Neural cell (in vitro differentiated cells): ENCODE results near the gene PXK. TPM values are rescaled to one million over a fixed set of nuclear protein-coding genes. Genes with fewer than 3 reads are reported as not detected.

Experiments used
- H2AFZ ChIP-seq: fragments of 200-600, 300-800 bp; sonication (generic), shearing (Covaris generic); 2 replicates; pipeline ENCODE4 v1.6.0; 2014; ENCODE audit warnings: low read depth, mild to moderate bottlenecking, antibody characterized with exemption, low read length, moderate library complexity
- H3F3A ChIP-seq: fragments of 200-600 bp; shearing (Covaris generic); 2 replicates; pipeline ENCODE4 v1.6.1; 2016; ENCODE audit warnings: mild to moderate bottlenecking, moderate library complexity, mixed read lengths, antibody characterized with exemption, low read length; ENCODE audit not compliant: insufficient read depth, poor library complexity, severe bottlenecking
- H3K27ac ChIP-seq: fragments of 200-600, 300-800 bp; sonication (generic), shearing (Covaris generic); 2 replicates; pipeline ENCODE4 v1.5.1; 2014; ENCODE audit warnings: mild to moderate bottlenecking, low read length, moderate library complexity
- H3K27me3 ChIP-seq: fragments of 300-800, 200-600 bp; sonication (generic), shearing (Covaris generic); 2 replicates; pipeline ENCODE4 v1.6.0; 2014; ENCODE audit warnings: mild to moderate bottlenecking, low read depth, low read length, moderate library complexity; ENCODE audit not compliant: insufficient read depth
- H3K36me3 ChIP-seq: fragments of 300-800, 200-600 bp; sonication (generic), shearing (Covaris generic); 2 replicates; pipeline ENCODE4 v1.5.1; 2014; ENCODE audit warnings: mild to moderate bottlenecking, antibody characterized with exemption, low read length, moderate library complexity; ENCODE audit not compliant: insufficient read depth
- H3K4me2 ChIP-seq: fragments of 300-800, 200-600 bp; sonication (generic), shearing (Covaris generic); 2 replicates; pipeline ENCODE4 v1.6.0; 2014; ENCODE audit warnings: mild to moderate bottlenecking, low read length
- H3K4me3 ChIP-seq: fragments of 300-800, 200-600 bp; sonication (generic), shearing (Covaris generic); 2 replicates; pipeline ENCODE4 v1.5.1; 2014; ENCODE audit warnings: mild to moderate bottlenecking, low read length, moderate library complexity
- H3K79me2 ChIP-seq: fragments of 200-600 bp; shearing (Covaris generic); replicated peaks from 2 replicates; pipeline ENCODE4 v1.6.0; 2014; ENCODE audit warnings: mild to moderate bottlenecking, low read length, moderate library complexity; ENCODE audit not compliant: insufficient read depth
- H3K9ac ChIP-seq: fragments of 300-800, 200-600 bp; sonication (generic), shearing (Covaris generic); 2 replicates; pipeline ENCODE4 v1.6.1; 2016; ENCODE audit warnings: mild to moderate bottlenecking, low read length, mixed read lengths
- H3K9me2 ChIP-seq: fragments of 200-600 bp; shearing (Covaris generic); 2 replicates; pipeline ENCODE4 v1.6.1; 2016; ENCODE audit warnings: mild to moderate bottlenecking, low read length, mixed read lengths; ENCODE audit not compliant: insufficient read depth
- H3K9me3 ChIP-seq: fragments of 200-600, 300-800 bp; sonication (generic), shearing (Covaris generic); 2 replicates; pipeline ENCODE4 v1.6.1; 2016; ENCODE audit warnings: mild to moderate bottlenecking, mixed run types, low read length, moderate library complexity, mixed read lengths
- H4K20me1 ChIP-seq: fragments of 200-600 bp; shearing (Covaris generic); 2 replicates; pipeline ENCODE4 v1.6.1; 2016; ENCODE audit warnings: mild to moderate bottlenecking, mixed run types; ENCODE audit not compliant: insufficient read depth
- EP300 ChIP-seq: fragments of 450-650 bp; conservative IDR thresholded peaks from 2 replicates; pipeline ENCODE4 v1.6.1; 2014; ENCODE audit warnings: antibody characterized with exemption, mild to moderate bottlenecking, moderate library complexity; ENCODE audit not compliant: poor library complexity, severe bottlenecking
- EZH2 ChIP-seq: fragments of 200-600, 300-800 bp; shearing (Covaris generic), sonication (generic); IDR thresholded peaks from 2 replicates; pipeline ENCODE4 v1.6.1; 2014; ENCODE audit warnings: antibody characterized with exemption, low read length, borderline replicate concordance, mild to moderate bottlenecking; ENCODE audit not compliant: insufficient read depth, poor library complexity, severe bottlenecking
- MXI1 ChIP-seq: fragments of 450-650 bp; conservative IDR thresholded peaks from 2 replicates; pipeline ENCODE4 v1.6.1; 2014; ENCODE audit warnings: antibody characterized with exemption, mild to moderate bottlenecking; ENCODE audit not compliant: poor library complexity, severe bottlenecking
- POLR2AphosphoS5 ChIP-seq: IDR thresholded peaks from 2 replicates; pipeline ENCODE4 v1.6.1; 2012
- RAD21 ChIP-seq: fragments of 450-650 bp; conservative IDR thresholded peaks from 2 replicates; pipeline ENCODE4 v1.6.1; 2014; ENCODE audit warnings: antibody characterized with exemption, mild to moderate bottlenecking, moderate library complexity
- REST ChIP-seq: IDR thresholded peaks from 2 replicates; pipeline ENCODE4 v1.6.1; 2012; ENCODE audit warnings: borderline replicate concordance
- SMC3 ChIP-seq: fragments of 450-650 bp; conservative IDR thresholded peaks from 2 replicates; pipeline ENCODE4 v1.6.1; 2014; ENCODE audit warnings: antibody characterized with exemption, mild to moderate bottlenecking, moderate library complexity; ENCODE audit not compliant: poor library complexity
- TAF1 ChIP-seq: IDR thresholded peaks from 2 replicates; pipeline ENCODE4 v1.6.1; 2012; ENCODE audit warnings: low read depth
- polyA plus RNA-seq: library from polyadenylated mRNA; depleted of rRNA; stranded (reverse); fragments of >200 nt; gene quantifications from 2 replicates; pipeline ENCODE4 v1.2.3, GENCODE V29; 2014
- TF ChIP-seq, protein P1 (sequence below): fragments of 450-650 bp; IDR thresholded peaks from 2 replicates; pipeline ENCODE4 v1.5.1; 2014; ENCODE audit warnings: antibody characterized with exemption, mild to moderate bottlenecking, moderate library complexity; ENCODE audit not compliant: poor library complexity, severe bottlenecking

The PXK gene
- polyA plus RNA-seq, 1 donor from 2014 or later, result 37.7 TPM

GRCh38 chr3:58307639-58308215 is 25.0 kb upstream of the PXK start:
- Histone ChIP-seq H3K27ac (peak overlapping the region; percentile 99), H3K27me3 (no peaks in the 10 kb centered on the region), H3K4me3 (peak overlapping the region; percentile 86), H3K9me3 (no peaks in the 10 kb centered on the region), H4K20me1 (no peaks in the 10 kb centered on the region), H3F3A (no peaks in the 10 kb centered on the region), H3K4me2 (peak overlapping the region; percentile 27), H3K9me2 (no peaks in the 10 kb centered on the region), H3K9ac (peak overlapping the region; percentile 94), H3K79me2 (peaks cover 34% of the 10 kb centered on the region), H2AFZ (no peak overlapping the region), H3K36me3 (peaks cover 10% of the 10 kb centered on the region)
- no peak for TF ChIP-seq EZH2
- no peak for TF ChIP-seq TAF1
- peak; percentile 64 for TF ChIP-seq RAD21
- no peak for TF ChIP-seq POLR2AphosphoS5
- no peak for TF ChIP-seq REST
- TF ChIP-seq, protein P1, sequence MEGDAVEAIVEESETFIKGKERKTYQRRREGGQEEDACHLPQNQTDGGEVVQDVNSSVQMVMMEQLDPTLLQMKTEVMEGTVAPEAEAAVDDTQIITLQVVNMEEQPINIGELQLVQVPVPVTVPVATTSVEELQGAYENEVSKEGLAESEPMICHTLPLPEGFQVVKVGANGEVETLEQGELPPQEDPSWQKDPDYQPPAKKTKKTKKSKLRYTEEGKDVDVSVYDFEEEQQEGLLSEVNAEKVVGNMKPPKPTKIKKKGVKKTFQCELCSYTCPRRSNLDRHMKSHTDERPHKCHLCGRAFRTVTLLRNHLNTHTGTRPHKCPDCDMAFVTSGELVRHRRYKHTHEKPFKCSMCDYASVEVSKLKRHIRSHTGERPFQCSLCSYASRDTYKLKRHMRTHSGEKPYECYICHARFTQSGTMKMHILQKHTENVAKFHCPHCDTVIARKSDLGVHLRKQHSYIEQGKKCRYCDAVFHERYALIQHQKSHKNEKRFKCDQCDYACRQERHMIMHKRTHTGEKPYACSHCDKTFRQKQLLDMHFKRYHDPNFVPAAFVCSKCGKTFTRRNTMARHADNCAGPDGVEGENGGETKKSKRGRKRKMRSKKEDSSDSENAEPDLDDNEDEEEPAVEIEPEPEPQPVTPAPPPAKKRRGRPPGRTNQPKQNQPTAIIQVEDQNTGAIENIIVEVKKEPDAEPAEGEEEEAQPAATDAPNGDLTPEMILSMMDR, result peak; percentile 75
- peak; percentile 48 for TF ChIP-seq SMC3
- TF ChIP-seq MXI1, result no peak
- no peak for TF ChIP-seq EP300

GRCh38 chr3:58308728-58309127 is 24.0 kb upstream of the PXK start:
- no peaks in the 10 kb centered on the region for H3K27me3 ChIP-seq
- peak overlapping the region; percentile 86 for H3K4me3 ChIP-seq
- TF ChIP-seq RAD21 (no peak), SMC3 (no peak), EP300 (no peak), TAF1 (no peak), REST (no peak), POLR2AphosphoS5 (no peak), EZH2 (no peak), MXI1 (no peak)
- TF ChIP-seq, protein P1, result no peak
- peaks cover 34% of the 10 kb centered on the region for H3K79me2 ChIP-seq
- no peak overlapping the region for H2AFZ ChIP-seq
- no peak overlapping the region for H3K27ac ChIP-seq
- peaks cover 10% of the 10 kb centered on the region for H3K36me3 ChIP-seq
- no peak overlapping the region for H3K4me2 ChIP-seq
- no peak overlapping the region for H3K9ac ChIP-seq
- H3K9me3 ChIP-seq, result no peaks in the 10 kb centered on the region
- no peaks in the 10 kb centered on the region for H4K20me1 ChIP-seq
- no peaks in the 10 kb centered on the region for H3K9me2 ChIP-seq
- no peaks in the 10 kb centered on the region for H3F3A ChIP-seq
